Measurements from ENCODE around the gene PTGS1.
"Not testable (repeated sequence)": the region's sequence is repeated elsewhere in the genome, so short reads cannot be mapped to it uniquely, and the experiment has no call there.

Gene PTGS1

DNA sequence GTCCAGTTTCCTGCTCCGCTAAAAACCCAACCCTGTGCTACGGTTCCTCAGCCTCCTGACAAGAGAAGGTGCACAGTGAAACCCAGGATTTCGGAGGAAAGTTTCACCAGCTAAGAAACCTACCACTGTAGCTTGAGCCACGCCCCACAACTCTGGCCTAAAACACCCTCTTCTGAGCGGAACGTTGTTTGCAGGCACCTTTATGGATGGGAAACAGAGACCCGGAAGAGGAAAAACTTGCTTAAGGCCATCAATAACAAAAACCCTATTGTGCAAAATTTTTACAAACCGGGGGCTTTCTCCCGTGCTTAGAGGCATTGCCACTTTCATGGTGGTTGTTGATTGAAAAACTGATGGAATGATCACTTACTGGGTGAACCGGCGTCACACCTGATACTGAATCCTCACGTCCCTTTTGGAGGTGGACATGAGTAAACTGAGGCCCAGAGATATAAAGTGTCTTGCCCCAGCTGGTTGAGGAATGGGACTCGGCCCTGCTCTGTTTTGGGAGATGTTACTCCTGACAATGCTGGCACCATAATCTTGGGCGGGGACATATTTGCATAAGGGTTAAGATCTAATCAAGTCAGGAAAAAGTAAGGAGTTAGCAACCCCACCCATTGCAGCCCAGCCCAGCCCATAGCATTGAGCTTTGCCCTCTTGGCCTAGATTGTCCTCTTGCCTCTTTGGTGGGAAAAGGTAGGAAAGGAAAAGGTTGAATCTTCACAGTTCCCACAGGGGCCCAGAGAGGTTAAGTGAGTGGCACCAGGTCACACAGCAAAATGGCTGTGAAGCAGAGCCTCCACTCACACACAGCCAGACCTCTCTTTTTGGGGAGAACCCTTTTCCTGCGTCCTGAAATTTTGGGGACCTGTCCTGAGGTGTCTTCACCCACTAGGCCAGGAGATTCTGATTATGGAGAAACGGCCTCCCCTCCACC, 23.2 kb upstream of the PTGS1 start:
- H3K27ac ChIP-seq (ENCODE audit: low read depth, low read length) = no peak overlapping the region

DNA sequence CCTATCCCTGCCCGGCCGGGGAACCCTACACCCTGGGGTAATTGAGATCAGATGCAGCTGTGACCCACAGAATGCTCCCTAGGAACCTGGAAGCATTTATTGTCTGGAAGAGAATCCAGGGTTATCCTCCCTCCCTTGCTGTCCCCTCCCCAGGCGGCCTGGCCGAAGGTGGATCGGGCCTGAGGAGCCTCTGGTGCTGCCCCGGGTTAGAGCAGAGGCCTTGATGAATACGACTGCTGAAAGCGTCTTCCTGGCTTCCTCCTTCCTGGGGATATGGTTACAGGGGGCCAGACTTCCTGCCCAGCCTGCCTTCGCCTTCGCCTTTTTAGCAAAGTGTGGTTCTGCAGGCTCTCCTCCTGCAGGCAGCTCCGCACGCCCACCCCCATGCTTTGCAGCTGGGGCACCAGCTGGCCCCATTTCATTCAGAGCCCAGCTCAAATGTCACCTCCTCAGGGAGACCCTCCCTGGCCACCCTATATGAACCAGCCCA, 22.5 kb upstream of the PTGS1 start:
- H3K4me1 ChIP-seq (ENCODE audit: control insufficient read depth, insufficient read depth, low read length) = peaks cover 6% of the 10 kb centered on the region; the same call in 1 of the 2 replicates
- H3K27ac ChIP-seq (ENCODE audit: low read depth, low read length) = no peak overlapping the region
- H3K36me3 ChIP-seq (ENCODE audit: control insufficient read depth, insufficient read depth, low read length) = no peaks in the 10 kb centered on the region
- H3K9ac ChIP-seq (ENCODE audit: low read depth, low read length) = no peak overlapping the region
- no peaks in the 10 kb centered on the region for H3K9me3 ChIP-seq (ENCODE audit: control insufficient read depth, insufficient read depth, low read length)
- H3K27me3 ChIP-seq (ENCODE audit: control insufficient read depth, insufficient read depth, low read length) = peaks cover 20% of the 10 kb centered on the region
- H3K4me3 ChIP-seq (ENCODE audit: low read depth, low read length) = no peak overlapping the region

More for the DNA sequence above, 23.2 kb upstream of the PTGS1 start:
- Histone ChIP-seq H3K4me1 (ENCODE audit: control insufficient read depth, insufficient read depth, low read length) (peaks cover 12% of the 10 kb centered on the region), H3K27me3 (ENCODE audit: control insufficient read depth, insufficient read depth, low read length) (peaks cover 20% of the 10 kb centered on the region), H3K36me3 (ENCODE audit: control insufficient read depth, insufficient read depth, low read length) (no peaks in the 10 kb centered on the region), H3K9me3 (ENCODE audit: control insufficient read depth, insufficient read depth, low read length) (no peaks in the 10 kb centered on the region), H3K9ac (ENCODE audit: low read depth, low read length) (no peak overlapping the region), H3K4me3 (ENCODE audit: low read depth, low read length) (peak overlapping the region; percentile 69)

GRCh38 chr9:122348791-122349190, 22.0 kb upstream of the PTGS1 start:
- peaks cover 6% of the 10 kb centered on the region; the same call in 1 of the 2 replicates for H3K4me1 ChIP-seq (ENCODE audit: control insufficient read depth, insufficient read depth, low read length)
- no peak overlapping the region for H3K27ac ChIP-seq (ENCODE audit: low read depth, low read length)
- H3K27me3 ChIP-seq (ENCODE audit: control insufficient read depth, insufficient read depth, low read length) = peaks cover 20% of the 10 kb centered on the region
- no peak overlapping the region for H3K9ac ChIP-seq (ENCODE audit: low read depth, low read length)
- H3K9me3 ChIP-seq (ENCODE audit: control insufficient read depth, insufficient read depth, low read length) = no peaks in the 10 kb centered on the region
- H3K36me3 ChIP-seq (ENCODE audit: control insufficient read depth, insufficient read depth, low read length) = no peaks in the 10 kb centered on the region
- H3K4me3 ChIP-seq (ENCODE audit: low read depth, low read length) = no peak overlapping the region

GRCh38 chr9:122349201-122349600, 21.6 kb upstream of the PTGS1 start:
- peaks cover 6% of the 10 kb centered on the region; the same call in 1 of the 2 replicates for H3K4me1 ChIP-seq (ENCODE audit: control insufficient read depth, insufficient read depth, low read length)
- no peak overlapping the region for H3K9ac ChIP-seq (ENCODE audit: low read depth, low read length)
- H3K9me3 ChIP-seq (ENCODE audit: control insufficient read depth, insufficient read depth, low read length) = no peaks in the 10 kb centered on the region
- H3K27ac ChIP-seq (ENCODE audit: low read depth, low read length) = no peak overlapping the region
- no peaks in the 10 kb centered on the region for H3K36me3 ChIP-seq (ENCODE audit: control insufficient read depth, insufficient read depth, low read length)
- peaks cover 20% of the 10 kb centered on the region for H3K27me3 ChIP-seq (ENCODE audit: control insufficient read depth, insufficient read depth, low read length)
- no peak overlapping the region for H3K4me3 ChIP-seq (ENCODE audit: low read depth, low read length)

DNA sequence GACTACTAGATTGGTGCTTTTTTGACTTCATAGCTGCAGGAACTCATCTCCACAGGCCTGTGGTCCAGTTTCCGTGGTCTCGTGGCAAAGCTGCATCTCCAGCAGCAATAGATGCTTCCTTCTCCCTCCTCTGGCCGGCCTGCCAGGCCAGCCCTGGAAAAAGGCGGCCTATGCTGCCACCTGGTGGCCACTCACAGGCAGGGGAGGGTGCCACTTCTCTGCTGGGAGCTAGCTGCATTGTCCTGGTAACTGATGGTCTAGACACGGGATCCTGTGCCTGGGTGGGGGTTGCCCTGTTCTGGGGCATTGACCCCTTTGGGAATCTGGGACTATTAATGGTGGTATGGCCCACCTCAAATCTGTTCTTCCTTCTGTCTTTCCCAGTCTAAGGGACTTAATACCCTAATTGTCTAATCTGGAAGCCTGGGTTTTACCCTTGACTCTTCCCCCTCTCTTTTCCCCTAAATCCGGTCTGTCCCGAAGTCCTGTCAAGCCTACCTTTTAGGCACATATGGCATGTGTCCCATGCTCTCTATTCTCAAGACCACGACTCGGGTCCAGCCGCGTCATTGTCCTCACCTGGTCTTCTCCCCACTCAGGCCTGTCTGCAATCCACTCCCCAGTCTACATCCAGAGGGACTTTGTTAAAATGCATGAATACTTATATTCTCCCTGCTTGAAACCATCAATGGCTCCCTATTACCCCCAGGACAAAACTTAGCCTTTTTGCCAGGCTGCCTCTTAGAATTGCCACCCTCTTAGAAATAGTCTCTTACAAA, 20.1 kb upstream of the PTGS1 start:
- H3K27ac ChIP-seq (ENCODE audit: low read depth, low read length) = no peak overlapping the region
- H3K9me3 ChIP-seq (ENCODE audit: control insufficient read depth, insufficient read depth, low read length) = no peaks in the 10 kb centered on the region
- no peak overlapping the region for H3K4me3 ChIP-seq (ENCODE audit: low read depth, low read length)

GRCh38 chr9:122354536-122355199, 16.2 kb upstream of the PTGS1 start:
- Histone ChIP-seq H3K27ac (ENCODE audit: low read depth, low read length) (no peak overlapping the region), H3K9ac (ENCODE audit: low read depth, low read length) (no peak overlapping the region), H3K27me3 (ENCODE audit: control insufficient read depth, insufficient read depth, low read length) (no peaks in the 10 kb centered on the region), H3K4me3 (ENCODE audit: low read depth, low read length) (no peak overlapping the region), H3K4me1 (ENCODE audit: control insufficient read depth, insufficient read depth, low read length) (no peaks in the 10 kb centered on the region), H3K36me3 (ENCODE audit: control insufficient read depth, insufficient read depth, low read length) (no peaks in the 10 kb centered on the region), H3K9me3 (ENCODE audit: control insufficient read depth, insufficient read depth, low read length) (no peaks in the 10 kb centered on the region)

More for the DNA sequence above, 20.1 kb upstream of the PTGS1 start:
- H3K36me3 ChIP-seq (ENCODE audit: control insufficient read depth, insufficient read depth, low read length) = no peaks in the 10 kb centered on the region
- peaks cover 6% of the 10 kb centered on the region; the same call in 1 of the 2 replicates for H3K4me1 ChIP-seq (ENCODE audit: control insufficient read depth, insufficient read depth, low read length)
- no peak overlapping the region for H3K9ac ChIP-seq (ENCODE audit: low read depth, low read length)
- peaks cover 15% of the 10 kb centered on the region for H3K27me3 ChIP-seq (ENCODE audit: control insufficient read depth, insufficient read depth, low read length)

DNA sequence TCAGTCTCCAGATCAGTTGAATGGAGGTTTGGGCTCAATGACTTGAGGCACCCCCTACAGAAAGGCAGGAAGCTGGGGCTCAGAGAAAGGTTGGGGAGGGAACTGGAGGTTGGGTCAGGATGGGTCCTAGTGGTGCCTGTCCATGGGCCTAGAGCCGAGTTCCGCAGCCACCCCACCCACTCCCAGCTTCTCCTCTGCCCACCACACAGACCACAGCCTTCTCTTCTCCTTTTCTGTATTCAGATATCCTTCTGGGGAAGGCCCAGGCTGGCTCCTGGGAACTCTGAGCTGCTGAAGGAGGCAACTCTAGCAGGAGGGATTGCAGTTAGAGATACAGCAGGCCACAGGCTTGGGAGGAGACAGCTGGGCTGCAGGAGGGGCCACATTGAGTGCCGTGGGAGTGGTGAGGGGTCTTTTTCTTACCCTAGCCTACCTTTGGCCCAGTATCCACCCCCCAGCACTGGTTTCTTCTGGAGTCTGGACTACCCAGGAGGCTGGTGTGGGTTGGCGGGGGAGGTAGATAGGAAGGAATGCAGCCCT, 15.4 kb upstream of the PTGS1 start:
- Histone ChIP-seq H3K9me3 (ENCODE audit: control insufficient read depth, insufficient read depth, low read length) (no peaks in the 10 kb centered on the region), H3K27ac (ENCODE audit: low read depth, low read length) (no peak overlapping the region), H3K9ac (ENCODE audit: low read depth, low read length) (no peak overlapping the region), H3K27me3 (ENCODE audit: control insufficient read depth, insufficient read depth, low read length) (no peaks in the 10 kb centered on the region), H3K4me3 (ENCODE audit: low read depth, low read length) (no peak overlapping the region), H3K4me1 (ENCODE audit: control insufficient read depth, insufficient read depth, low read length) (no peaks in the 10 kb centered on the region), H3K36me3 (ENCODE audit: control insufficient read depth, insufficient read depth, low read length) (no peaks in the 10 kb centered on the region)

DNA sequence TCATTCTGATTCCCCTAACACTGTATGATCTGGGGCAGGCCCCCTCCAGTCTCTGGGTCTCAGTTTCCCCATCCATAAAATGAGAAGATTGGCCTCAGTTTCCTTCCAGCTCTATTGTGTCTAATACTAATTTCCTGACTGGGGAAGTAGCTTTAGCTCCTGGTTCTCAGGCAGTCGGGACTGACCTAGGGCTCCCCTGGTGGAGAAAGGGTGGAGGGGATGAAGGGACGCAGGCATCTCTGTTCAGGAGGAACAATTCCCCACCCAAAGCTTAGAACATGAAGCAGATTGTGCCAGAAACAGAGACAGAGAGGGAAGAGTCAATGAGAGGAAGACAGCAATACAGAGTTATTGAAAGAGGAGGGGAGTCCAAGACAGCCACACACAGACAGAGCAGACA, 14.2 kb upstream of the PTGS1 start:
- H3K9me3 ChIP-seq (ENCODE audit: control insufficient read depth, insufficient read depth, low read length) = no peaks in the 10 kb centered on the region
- no peak overlapping the region for H3K9ac ChIP-seq (ENCODE audit: low read depth, low read length)
- H3K27ac ChIP-seq (ENCODE audit: low read depth, low read length) = no peak overlapping the region
- H3K4me1 ChIP-seq (ENCODE audit: control insufficient read depth, insufficient read depth, low read length) = no peaks in the 10 kb centered on the region
- H3K4me3 ChIP-seq (ENCODE audit: low read depth, low read length) = no peak overlapping the region
- H3K36me3 ChIP-seq (ENCODE audit: control insufficient read depth, insufficient read depth, low read length) = no peaks in the 10 kb centered on the region
- H3K27me3 ChIP-seq (ENCODE audit: control insufficient read depth, insufficient read depth, low read length) = no peaks in the 10 kb centered on the region

GRCh38 chr9:122360891-122361290, 9.9 kb upstream of the PTGS1 start:
- Histone ChIP-seq H3K27me3 (ENCODE audit: control insufficient read depth, insufficient read depth, low read length) (no peaks in the 10 kb centered on the region), H3K27ac (ENCODE audit: low read depth, low read length) (no peak overlapping the region), H3K4me3 (ENCODE audit: low read depth, low read length) (no peak overlapping the region), H3K4me1 (ENCODE audit: control insufficient read depth, insufficient read depth, low read length) (no peaks in the 10 kb centered on the region), H3K9ac (ENCODE audit: low read depth, low read length) (no peak overlapping the region), H3K9me3 (ENCODE audit: control insufficient read depth, insufficient read depth, low read length) (no peaks in the 10 kb centered on the region), H3K36me3 (ENCODE audit: control insufficient read depth, insufficient read depth, low read length) (no peaks in the 10 kb centered on the region)

GRCh38 chr9:122363131-122363530, 7.7 kb upstream of the PTGS1 start:
- H3K4me1 ChIP-seq (ENCODE audit: control insufficient read depth, insufficient read depth, low read length); H3K27me3 ChIP-seq (ENCODE audit: control insufficient read depth, insufficient read depth, low read length); H3K9me3 ChIP-seq (ENCODE audit: control insufficient read depth, insufficient read depth, low read length); H3K9ac ChIP-seq (ENCODE audit: low read depth, low read length); H3K4me3 ChIP-seq (ENCODE audit: low read depth, low read length); H3K27ac ChIP-seq (ENCODE audit: low read depth, low read length); H3K36me3 ChIP-seq (ENCODE audit: control insufficient read depth, insufficient read depth, low read length): not testable (repeated sequence)

Data from HUES48 (cell line).